HuH-7 (cell line): Measurements from ENCODE around the gene NTPCR.
"Not testable (repeated sequence)": the region's sequence is repeated elsewhere in the genome, so short reads cannot be mapped to it uniquely, and the experiment has no call there.

Source experiments
- DNase-seq: peaks from one replicate; pipeline ENCODE4 v3.0.0; 2011; ENCODE audit warnings: low spot score

The NTPCR gene

DNA sequence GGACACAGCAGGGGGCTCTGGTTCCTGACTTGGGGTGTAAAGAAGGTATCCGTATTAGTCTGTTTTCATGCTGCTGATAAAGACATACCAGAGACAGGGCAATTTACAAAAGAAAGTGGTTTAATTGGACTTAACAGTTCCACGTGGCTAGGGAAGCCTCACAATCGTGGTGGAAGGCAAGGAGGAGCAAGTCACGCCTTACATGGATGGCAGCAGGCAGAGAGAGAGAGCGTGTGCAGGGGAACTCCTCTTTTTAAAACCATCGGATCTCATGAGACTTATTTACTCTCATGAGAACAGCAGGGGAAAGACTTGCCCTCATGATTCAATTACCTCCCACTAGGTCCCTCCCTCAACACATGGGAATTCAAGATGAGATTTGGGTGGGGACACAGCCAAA is 23.2 kb upstream of the NTPCR start:
- DNase-seq: not testable (repeated sequence)

DNA sequence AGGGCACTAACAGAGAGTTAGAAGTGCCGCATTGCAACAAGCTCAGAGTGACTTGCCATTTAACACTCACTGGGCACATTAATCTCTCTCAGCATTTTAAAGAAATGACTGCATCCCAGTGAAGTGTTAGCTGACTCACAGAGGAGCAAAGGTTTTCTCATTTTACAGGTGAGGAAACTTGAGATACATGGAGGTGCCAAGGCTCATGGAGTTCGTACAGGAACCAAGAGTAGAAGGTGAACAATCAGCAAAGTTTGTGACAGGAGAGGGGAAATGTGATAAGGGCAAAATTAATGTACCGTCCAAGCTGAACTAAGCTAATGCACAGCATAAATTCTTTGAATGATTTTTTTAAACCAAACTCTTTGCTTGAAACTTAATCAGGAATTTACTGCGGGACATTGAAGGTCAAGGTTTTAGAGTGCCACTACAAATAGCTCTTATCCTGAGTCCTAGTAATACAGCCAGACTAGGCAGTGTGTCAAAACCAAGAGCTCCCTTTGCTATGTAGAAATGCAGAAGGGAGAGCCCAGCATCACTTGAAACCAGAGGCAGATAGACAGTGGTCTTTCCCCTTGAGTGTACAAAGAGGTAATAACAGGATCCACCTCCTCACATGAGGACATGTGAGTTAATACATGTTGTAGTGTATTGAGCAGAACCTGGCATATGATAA is 22.4 kb upstream of the NTPCR start:
- no peak for DNase-seq

DNA sequence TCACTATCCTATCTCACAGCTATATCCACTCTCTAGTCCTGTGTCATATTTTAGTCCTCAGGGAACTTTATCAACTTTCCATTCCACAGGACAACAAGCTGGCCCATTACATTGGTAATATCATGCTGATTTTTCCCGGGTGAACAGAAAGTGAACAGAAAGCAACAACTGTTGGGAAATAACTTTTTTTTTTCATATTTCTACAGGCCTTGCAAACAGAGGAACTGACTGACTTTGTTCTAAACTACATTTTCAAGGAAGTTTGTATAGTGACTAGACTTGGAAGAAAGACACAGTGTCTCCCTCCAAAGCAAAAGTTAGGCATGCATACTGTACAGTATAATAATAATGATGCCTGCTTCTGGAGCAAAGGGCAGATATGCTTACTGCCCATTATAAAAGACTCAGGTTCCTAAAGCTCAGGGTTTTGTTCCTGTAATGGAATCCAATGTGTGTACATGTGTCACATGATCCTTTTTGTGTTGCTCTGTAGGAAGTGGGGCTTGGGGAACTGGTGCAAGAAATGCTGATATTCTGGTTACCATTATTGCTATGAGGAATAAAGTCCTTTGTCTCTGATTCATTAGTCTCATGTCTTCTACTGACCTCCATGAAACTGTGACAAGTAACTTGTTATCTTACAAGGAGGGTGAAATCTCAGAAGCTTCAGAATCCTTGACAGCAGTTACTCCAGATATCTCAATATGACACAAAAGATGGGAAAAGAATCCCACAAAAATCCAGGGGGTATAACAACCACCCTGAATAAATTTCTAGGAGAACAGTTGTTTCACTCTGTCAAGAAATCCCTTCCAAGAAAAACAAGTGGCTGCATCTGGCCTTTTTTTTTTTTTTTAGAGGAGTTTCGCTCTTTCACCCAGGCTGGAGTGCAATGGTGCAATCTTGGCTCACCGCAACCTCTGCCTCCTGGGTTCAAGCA is 17.7 kb upstream of the NTPCR start:
- no peak for DNase-seq

DNA sequence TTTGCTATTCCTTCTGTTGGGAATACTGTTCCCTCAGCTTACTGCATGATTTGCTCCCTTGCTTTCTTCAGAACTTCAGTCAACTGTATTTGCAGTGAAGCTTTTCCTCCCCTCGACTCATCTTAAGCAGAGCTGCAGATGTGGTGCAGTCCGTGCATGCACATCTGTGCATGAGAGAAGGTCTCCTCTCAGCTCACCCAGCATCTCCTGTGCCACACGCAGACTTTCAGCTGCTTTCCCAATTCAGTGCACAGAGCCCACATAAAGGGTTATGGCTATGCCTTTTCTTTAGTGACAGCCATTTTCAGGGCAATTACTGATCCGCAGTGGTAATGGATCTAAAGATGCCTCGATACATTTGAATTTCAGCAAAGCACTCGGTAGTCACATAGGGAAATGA is 13.5 kb upstream of the NTPCR start:
- no peak for DNase-seq

DNA sequence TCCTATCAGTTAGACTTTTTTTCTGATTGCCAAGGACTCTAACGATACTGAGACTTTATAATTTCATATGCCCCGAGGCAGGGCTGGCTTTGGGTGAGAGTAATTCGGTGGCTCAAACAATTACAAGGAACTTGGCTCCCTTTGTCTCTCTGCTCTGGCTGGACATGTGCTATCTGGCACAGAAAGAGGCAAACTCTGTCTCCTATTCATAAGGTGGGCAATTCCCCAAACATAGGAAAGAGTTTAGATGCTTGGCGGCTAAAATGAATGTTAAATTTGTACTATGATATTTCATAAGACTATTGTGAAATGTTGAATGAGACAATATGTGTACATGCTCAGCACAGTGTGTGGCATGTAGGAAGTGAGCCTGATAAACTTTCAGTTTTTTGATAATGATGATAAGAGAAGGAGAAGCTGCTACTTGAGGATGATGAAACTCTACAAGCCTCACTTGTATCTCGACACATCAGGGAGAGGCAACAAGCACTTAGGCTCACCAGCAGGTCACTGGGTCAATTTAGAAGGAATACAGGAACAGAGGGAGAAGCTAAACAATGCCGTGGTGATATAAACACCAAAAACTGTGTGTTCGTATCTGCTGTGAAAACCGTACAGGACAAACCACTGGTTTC is 12.6 kb upstream of the NTPCR start:
- DNase-seq: no peak

DNA sequence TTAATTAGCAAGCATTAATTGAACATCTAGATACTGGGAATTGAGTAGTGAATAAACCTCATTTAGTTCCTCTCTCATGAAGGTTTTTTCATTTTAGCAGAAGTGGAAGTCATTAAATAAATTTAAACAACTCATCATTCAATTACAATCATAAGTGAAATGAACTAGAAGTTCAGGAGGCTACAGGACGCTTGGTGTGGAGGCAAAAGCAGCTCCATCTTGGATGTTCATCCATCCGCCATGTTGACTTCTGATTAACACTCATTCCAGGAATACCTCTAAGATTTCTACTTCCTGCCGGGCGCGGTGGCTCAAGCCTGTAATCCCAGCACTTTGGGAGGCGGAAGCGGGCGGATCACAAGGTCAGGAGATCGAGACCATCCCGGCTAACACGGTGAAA is 11.5 kb upstream of the NTPCR start:
- no peak for DNase-seq

DNA sequence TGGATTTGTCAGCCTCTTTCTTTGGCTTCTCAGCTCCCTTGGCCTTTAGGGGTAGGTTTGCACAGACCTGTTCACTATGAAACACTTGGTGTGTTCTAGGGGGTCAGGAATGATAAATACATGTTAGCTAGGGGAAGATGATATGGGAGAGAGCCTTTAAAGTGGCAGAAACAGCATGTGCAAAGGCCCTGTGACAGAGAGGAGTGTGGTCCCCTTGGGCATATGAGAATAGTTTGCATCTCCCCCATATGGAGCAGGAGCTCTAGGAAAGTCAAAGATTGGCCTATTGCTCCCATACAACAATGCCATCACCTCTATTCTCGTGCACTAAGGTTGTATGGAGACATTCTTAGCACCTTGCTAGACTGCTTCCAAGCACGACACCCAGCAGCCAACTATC is 10.7 kb upstream of the NTPCR start:
- DNase-seq: no peak

DNA sequence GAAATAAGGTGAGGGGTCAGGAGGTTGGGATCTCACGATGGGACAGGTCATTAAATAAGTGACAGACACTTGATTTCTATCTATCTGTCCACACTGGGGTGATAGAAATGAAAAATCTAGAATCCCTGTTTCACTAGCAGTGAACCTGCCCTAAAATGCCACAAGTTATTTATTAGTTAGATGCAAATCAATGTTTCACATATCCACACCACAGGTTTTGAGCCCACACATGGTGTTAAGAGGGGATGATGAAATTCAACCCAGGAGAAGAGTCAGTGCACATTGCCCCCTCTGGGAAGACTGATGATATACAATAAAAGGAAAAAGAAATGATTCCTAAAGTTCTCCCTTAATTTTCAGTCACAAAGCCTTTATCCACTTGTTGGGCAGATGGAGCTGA is 10.1 kb upstream of the NTPCR start:
- no peak for DNase-seq

DNA sequence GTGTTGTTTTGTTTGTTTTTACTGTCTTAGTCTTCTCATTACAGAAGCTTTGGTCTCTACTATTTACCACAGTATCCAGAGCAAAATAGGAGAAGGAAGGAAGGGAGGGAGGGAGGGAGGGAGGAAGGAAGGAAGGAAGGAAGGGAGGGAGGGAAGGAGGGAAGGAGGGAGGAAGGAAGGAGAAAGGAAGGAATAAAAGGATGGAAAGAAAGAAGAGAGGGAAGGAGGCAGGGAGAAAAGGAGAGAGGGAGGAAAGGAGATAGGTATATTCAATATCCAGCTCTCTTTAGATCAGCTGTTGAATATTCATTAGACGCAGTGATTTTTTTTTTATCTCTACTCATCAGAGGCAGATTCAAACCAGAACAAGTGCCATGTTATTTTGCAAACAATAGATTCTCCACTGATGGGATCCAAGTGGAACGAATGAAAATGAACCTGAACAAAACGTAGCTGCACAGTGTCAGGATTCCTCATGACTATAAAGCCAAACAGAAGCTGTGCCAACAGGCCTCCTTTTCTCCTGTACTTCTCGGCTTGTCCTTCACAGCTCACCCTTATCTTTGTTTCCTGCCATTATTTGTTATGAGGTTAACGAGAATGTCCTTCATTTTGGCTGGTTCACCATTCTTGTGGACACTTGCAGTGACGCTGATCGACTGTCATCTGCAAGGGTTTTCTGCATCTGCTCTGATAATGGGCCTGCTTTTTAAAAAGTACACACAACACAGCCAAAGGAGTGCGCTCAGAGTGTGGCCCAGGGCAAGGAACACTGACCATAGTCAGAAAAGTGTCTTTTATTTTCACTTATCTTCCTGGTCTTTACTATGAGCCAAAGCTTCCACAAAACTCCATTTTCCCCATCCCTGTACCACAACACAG is 7.8 kb upstream of the NTPCR start:
- no peak for DNase-seq

DNA sequence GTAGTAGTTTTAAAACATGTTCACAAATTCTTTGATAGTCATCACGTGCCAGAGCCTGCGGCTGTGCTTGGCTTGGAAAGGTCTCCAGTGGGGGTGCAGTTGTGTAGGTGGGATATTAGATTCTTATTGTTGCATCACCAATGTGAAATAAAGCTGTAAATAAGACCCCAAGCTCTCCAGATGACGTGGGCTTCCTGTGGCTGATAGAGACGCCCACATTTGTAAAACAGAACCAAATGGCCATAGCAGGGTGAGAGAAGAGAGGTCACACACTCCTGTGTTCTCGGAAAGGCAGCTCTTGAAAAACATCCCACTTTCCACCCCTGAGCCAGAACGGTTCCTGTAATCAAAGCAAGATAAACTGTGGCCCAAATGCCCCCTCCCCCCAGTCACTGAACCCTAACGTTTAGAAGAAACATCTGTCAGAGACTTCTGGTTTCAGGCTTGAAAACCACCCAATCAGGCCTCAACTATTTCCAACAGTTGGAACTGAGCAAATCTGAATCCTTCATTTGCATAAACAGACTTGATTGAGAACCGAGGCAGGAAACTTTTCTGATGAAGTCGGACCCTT is 6.6 kb upstream of the NTPCR start:
- no peak for DNase-seq

DNA sequence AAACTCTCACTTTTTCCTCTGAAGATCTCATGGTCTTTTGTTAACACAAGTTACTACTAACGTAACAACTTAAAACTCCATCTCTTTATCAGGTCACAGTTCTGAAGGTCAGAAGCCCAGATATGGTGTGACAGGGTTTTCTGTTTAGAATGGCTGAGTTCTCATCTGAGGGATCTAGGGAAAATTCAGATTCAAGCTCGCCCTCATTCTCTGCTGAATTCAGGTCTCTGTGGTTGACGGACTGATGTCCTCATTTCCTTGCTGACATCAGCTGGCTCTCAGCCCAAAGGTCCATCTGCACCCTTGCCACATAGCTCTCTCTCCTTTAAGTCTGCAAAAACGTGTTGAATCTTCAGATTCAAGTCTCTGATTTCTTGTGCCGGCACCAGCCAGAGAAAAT is 6.1 kb upstream of the NTPCR start:
- no peak for DNase-seq

DNA sequence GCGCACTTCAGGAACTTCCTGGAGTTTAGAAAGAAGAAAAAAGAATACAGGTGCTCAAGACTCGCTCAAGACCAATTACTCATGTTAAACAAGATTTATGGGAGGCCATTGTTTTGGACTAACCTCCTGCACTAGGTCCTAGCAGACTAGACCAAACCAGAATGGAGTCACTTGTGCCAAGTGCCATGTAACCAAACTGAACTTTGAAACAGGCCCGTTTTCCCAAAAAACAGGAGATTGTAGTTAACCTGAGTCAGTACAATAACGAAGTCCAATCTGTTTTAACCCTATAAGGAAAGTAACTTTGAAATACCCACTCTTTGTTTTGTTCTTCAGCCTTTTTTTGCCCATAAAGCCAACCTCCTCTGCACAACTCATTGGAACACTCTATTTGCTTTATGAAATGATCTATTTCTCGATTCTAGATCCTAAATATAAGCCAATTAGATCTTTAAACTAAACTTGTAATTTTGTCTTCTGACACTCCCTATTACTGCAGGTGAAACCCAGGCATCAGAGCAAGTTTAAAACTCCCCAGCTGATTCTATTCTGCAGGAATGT is 695 bp upstream of the NTPCR start:
- DNase-seq: no peak

DNA sequence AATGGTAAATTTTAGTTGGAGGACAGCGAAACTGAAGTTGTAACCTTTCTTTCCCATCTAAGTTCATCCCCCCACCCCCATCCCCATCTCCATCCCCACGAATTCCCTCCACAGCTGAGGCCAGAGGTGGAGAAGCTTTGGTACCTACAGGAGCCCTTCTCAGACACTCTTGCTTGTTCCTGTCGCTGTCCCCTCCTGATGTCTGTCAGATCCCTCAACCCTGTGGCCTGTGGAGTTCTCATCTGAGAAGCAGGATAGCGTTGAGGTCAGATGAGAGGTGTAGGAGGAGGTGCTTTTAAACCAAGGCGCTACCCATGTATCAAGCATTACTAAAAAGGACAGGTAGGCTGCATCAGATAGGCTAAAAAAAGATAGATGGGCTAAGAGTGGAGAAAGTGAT is 769 bp downstream of the NTPCR start:
- peak; percentile 50 for DNase-seq

DNA sequence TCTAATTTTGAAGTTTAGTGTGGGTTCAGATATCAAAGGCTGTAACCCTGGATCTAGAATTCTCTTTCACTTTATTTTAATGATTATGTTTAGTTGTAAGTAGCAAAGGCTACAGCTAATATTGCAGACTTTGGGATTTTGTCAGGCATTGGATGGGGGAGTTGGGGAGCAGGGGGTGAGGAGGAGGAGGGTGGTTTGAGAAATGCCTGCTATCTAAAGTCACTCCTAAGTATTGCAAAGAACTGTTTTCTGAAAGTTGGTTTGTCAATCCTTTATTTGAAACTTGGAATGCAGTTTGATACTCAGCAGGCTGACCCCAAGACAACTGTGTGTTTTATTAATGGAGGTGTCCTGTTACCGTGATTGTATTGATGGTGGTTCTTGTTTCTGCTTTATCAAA is 1.2 kb downstream of the NTPCR start:
- DNase-seq: no peak

DNA sequence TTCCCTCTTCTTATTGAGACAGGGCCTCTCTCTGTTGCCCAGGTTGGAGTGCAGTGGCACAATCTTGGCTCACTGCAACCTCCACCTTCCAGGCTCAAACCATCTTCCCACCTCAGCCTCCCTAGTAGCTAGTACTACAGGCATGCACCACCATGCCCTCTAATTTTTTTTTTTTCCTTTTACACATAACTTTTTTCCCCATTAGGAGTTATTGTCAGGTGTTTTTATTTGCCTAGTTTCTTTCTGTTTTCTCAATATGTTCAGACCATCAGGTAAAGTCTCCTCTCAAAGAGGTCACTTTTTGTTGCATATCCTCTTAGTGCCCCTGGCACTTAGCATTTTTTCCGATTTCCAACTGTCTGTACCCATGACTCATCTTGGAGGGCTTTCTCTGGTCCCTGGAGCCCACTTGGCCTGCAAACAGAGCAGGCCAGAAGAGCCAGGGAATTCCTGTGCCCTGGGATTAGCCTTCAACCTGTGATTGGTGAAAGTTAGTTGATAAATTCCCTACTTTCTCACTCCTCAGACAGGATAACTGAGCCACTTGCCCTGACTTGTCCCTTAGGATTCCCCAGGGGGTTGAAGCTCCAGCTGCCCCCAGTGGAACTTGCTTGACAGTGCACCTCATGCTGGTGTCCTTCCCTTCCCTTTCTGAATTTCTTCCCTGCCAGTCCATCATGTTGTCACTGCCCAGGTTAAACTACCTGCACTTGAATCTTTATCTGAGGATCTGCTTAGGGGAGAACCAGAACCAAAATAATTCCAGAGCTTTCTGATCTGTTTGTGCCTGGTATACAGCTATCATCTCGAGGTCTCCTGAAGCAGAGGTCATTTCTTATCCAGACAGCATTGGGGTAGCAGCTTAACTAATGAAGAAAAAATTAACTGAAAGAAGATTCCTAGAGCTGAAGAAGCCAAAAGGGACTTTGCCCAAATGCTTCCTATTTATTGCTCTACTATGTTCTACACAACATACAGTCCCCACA is 2.4 kb downstream of the NTPCR start:
- DNase-seq: peak; percentile 86

DNA sequence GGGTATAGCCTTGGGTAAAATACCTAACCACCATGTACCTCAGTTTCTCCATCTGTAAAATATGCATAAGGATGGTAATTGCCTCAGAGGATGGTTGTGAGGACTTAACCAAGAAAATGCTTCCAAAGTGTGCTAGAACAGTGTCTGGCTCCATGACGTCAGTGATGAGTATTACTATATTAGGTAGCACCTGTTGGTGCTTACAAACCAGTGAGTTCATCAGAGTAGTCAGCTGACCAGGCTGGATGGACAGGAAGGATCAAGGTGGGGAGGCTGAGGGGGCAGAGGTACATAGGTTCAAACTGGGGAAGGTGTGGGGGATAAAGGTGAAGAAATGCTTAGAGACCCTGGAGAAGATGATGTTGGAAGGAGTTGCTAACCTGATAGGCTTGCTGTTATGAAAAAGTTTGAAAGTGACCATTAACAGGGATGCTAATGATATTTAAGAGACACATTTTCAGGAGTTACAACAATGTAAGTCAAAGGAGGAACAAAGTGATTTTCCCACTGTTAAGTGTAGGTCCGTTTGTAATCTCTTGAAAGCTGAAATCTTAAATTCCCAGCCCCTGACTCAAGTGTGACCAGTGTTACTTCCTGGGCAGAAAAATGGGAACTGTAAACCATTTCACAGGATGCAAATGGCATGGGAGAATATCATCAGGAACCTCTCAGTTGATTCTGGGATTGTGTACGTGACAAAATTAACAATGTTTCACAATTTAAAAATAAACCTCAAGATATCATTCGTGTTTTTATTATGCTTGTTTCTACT is 4.4 kb downstream of the NTPCR start:
- DNase-seq: no peak

DNA sequence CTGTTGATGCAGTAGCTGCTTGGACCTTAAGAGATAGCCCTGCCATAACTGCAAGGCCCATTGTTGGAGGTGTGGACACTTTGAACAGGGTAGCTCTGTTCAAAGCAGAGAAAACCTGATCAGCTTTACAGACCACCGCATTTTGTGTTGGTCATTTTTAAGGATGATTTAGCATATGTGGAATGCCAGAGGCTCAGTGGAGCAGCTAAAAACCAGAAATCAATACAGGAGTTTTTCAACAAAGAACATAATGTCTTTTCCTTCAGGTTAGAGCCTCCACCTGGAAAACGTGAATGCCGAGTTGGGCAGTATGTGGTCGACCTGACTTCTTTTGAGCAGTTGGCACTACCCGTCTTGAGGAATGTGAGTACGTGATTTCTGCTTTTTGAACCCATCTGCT is 5.7 kb downstream of the NTPCR start:
- no peak for DNase-seq

DNA sequence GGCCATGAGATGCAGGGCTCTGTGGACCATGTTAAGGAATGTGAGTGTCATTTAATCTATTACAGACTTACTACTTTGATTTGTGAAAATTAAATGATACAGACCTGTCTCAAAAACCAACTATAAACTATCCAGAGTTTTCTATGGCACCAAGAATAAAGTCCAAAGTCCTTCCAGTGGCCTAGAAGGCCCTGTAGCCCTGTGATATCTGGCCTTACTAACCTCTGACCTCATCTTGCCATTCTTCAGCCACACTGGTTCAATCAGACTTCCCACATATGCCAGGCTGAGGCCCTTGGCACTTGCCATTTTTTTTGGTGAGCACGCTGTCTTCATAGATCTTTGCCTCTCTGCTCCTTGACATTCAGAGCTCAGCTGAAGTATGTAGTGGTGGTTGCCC is 7.7 kb downstream of the NTPCR start:
- no peak for DNase-seq
